Activated naive CD8-positive, alpha-beta T cell (primary cell): ENCODE measurements around the gene TULP4.
"Not testable (repeated sequence)": the region's sequence is repeated elsewhere in the genome, so short reads cannot be mapped to it uniquely, and the experiment has no call there.

ENCODE experiments used
- H3K27ac Mint-ChIP-seq: one replicate; pipeline ENCODE4 v1.8.0; 2021; ENCODE audit warnings: mixed read lengths
- H3K27me3 Mint-ChIP-seq: one replicate; pipeline ENCODE4 v1.8.0; 2021; ENCODE audit warnings: mixed read lengths
- H3K36me3 Mint-ChIP-seq: one replicate; pipeline ENCODE4 v1.8.0; 2021; ENCODE audit warnings: mixed read lengths
- H3K4me1 Mint-ChIP-seq: one replicate; pipeline ENCODE4 v1.8.0; 2021; ENCODE audit warnings: low read depth, mixed read lengths
- H3K4me3 Mint-ChIP-seq: one replicate; pipeline ENCODE4 v1.8.0; 2021; ENCODE audit warnings: mild to moderate bottlenecking, mixed read lengths
- H3K9me3 Mint-ChIP-seq: one replicate; pipeline ENCODE4 v1.8.0; 2021; ENCODE audit warnings: low read depth, mixed read lengths

Gene TULP4

GRCh38 chr6:158328952-158329351 is 16.7 kb downstream of the TULP4 start:
- Mint-ChIP-seq H3K4me1 (peaks cover 33% of the 10 kb centered on the region), H3K27me3 (no peaks in the 10 kb centered on the region)

GRCh38 chr6:158329531-158329930 is 17.3 kb downstream of the TULP4 start:
- no peak overlapping the region for H3K27ac Mint-ChIP-seq
- H3K9me3 Mint-ChIP-seq = no peaks in the 10 kb centered on the region
- peaks cover 29% of the 10 kb centered on the region for H3K4me1 Mint-ChIP-seq
- H3K36me3 Mint-ChIP-seq = peaks cover 21% of the 10 kb centered on the region
- H3K4me3 Mint-ChIP-seq = no peak overlapping the region
- no peaks in the 10 kb centered on the region for H3K27me3 Mint-ChIP-seq

More at GRCh38 chr6:158328952-158329351, 16.7 kb downstream of the TULP4 start:
- H3K9me3 Mint-ChIP-seq = no peaks in the 10 kb centered on the region
- H3K36me3 Mint-ChIP-seq = peaks cover 21% of the 10 kb centered on the region
- no peak overlapping the region for H3K4me3 Mint-ChIP-seq
- no peak overlapping the region for H3K27ac Mint-ChIP-seq

- no peaks in the 10 kb centered on the region for H3K27me3 Mint-ChIP-seq
- H3K4me3 Mint-ChIP-seq = no peak overlapping the region
- H3K9me3 Mint-ChIP-seq = no peaks in the 10 kb centered on the region
- H3K27ac Mint-ChIP-seq = no peak overlapping the region
- H3K4me1 Mint-ChIP-seq = peaks cover 26% of the 10 kb centered on the region
- peaks cover 18% of the 10 kb centered on the region for H3K36me3 Mint-ChIP-seq
Measured at GRCh38 chr6:158330016-158330415, 17.8 kb downstream of the TULP4 start.

- no peak overlapping the region for H3K4me3 Mint-ChIP-seq
- peaks cover 15% of the 10 kb centered on the region for H3K4me1 Mint-ChIP-seq
- no peaks in the 10 kb centered on the region for H3K27me3 Mint-ChIP-seq
- no peak overlapping the region for H3K27ac Mint-ChIP-seq
- H3K36me3 Mint-ChIP-seq = peaks cover 16% of the 10 kb centered on the region
- H3K9me3 Mint-ChIP-seq = no peaks in the 10 kb centered on the region
Measured at GRCh38 chr6:158332237-158332636, 20.0 kb downstream of the TULP4 start.

- no peaks in the 10 kb centered on the region for H3K9me3 Mint-ChIP-seq
- no peak overlapping the region for H3K27ac Mint-ChIP-seq
Measured at GRCh38 chr6:158333094-158333493, 20.8 kb downstream of the TULP4 start.

GRCh38 chr6:158334534-158334933 is 22.3 kb downstream of the TULP4 start:
- no peak overlapping the region for H3K4me3 Mint-ChIP-seq
- H3K27ac Mint-ChIP-seq = no peak overlapping the region
- peaks cover 27% of the 10 kb centered on the region for H3K36me3 Mint-ChIP-seq
- no peaks in the 10 kb centered on the region for H3K9me3 Mint-ChIP-seq
- H3K27me3 Mint-ChIP-seq = no peaks in the 10 kb centered on the region
- peaks cover 3% of the 10 kb centered on the region for H3K4me1 Mint-ChIP-seq

More at GRCh38 chr6:158333094-158333493, 20.8 kb downstream of the TULP4 start:
- no peak overlapping the region for H3K4me3 Mint-ChIP-seq
- peaks cover 9% of the 10 kb centered on the region for H3K4me1 Mint-ChIP-seq
- peaks cover 17% of the 10 kb centered on the region for H3K36me3 Mint-ChIP-seq
- H3K27me3 Mint-ChIP-seq = no peaks in the 10 kb centered on the region

DNA sequence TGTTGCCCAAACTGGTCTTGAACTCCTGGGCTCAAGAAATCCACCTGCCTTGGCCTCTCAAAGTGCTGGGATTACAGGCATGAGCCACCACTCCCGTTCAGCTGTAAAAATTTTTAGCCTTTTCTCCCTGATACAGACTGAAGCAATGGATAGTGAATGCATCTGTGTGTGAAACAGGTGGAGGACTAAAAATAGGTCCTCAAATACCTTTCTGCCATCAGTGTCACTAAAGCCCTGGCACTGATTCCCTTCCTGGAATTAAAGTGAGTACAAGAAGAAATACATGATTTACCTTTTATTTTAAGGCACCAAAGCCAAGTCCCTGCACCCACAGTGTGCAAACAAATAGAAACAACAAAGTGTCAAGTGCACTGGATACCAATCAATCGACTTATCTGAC is 25.1 kb downstream of the TULP4 start:
- Mint-ChIP-seq H3K4me1 (peaks cover 9% of the 10 kb centered on the region), H3K4me3 (no peak overlapping the region), H3K36me3 (peaks cover 28% of the 10 kb centered on the region), H3K9me3 (no peaks in the 10 kb centered on the region), H3K27me3 (no peaks in the 10 kb centered on the region), H3K27ac (no peak overlapping the region)

- Mint-ChIP-seq H3K36me3 (peaks cover 24% of the 10 kb centered on the region), H3K9me3 (no peaks in the 10 kb centered on the region), H3K4me1 (peaks cover 9% of the 10 kb centered on the region), H3K27me3 (no peaks in the 10 kb centered on the region), H3K4me3 (no peak overlapping the region), H3K27ac (no peak overlapping the region)
Measured at GRCh38 chr6:158338311-158339112, 26.2 kb downstream of the TULP4 start.

- H3K27me3 Mint-ChIP-seq, H3K4me3 Mint-ChIP-seq, H3K9me3 Mint-ChIP-seq, H3K4me1 Mint-ChIP-seq, H3K27ac Mint-ChIP-seq: not testable (repeated sequence)
- peaks cover 23% of the 10 kb centered on the region for H3K36me3 Mint-ChIP-seq
Measured at GRCh38 chr6:158339197-158339596, 26.9 kb downstream of the TULP4 start.

GRCh38 chr6:158340252-158340651 is 28.0 kb downstream of the TULP4 start:
- no peak overlapping the region for H3K4me3 Mint-ChIP-seq
- peaks cover 31% of the 10 kb centered on the region for H3K36me3 Mint-ChIP-seq
- H3K9me3 Mint-ChIP-seq = peaks cover 8% of the 10 kb centered on the region
- H3K4me1 Mint-ChIP-seq = peaks cover 9% of the 10 kb centered on the region
- no peaks in the 10 kb centered on the region for H3K27me3 Mint-ChIP-seq
- no peak overlapping the region for H3K27ac Mint-ChIP-seq

GRCh38 chr6:158344534-158344933 is 32.3 kb downstream of the TULP4 start:
- Mint-ChIP-seq H3K27me3 (no peaks in the 10 kb centered on the region), H3K27ac (no peak overlapping the region), H3K4me1 (peaks cover 6% of the 10 kb centered on the region), H3K36me3 (peaks cover 39% of the 10 kb centered on the region), H3K9me3 (peaks cover 8% of the 10 kb centered on the region), H3K4me3 (no peak overlapping the region)

DNA sequence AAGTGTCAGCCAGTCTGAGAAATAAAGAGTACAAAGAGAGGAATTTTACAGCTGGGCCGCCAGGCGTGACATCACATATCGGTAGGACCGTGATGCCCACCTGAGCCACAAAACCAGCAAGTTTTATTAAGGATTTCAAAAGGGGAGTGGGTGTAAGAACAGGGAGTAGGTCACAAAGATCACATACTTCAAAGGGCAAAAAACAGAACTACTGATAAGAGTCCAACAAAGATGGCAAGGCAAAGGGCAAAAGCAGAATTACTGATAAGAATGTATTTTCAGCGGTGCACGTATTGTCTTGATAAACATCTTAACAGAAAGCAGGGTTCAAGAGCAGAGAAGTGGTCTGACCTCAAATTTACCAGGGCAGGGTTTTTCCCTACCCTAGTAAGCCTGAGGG is 33.2 kb downstream of the TULP4 start:
- H3K27me3 Mint-ChIP-seq, H3K4me3 Mint-ChIP-seq, H3K27ac Mint-ChIP-seq, H3K4me1 Mint-ChIP-seq, H3K9me3 Mint-ChIP-seq: not testable (repeated sequence)
- peaks cover 37% of the 10 kb centered on the region for H3K36me3 Mint-ChIP-seq

GRCh38 chr6:158347335-158347734 is 35.1 kb downstream of the TULP4 start:
- Mint-ChIP-seq H3K27me3 (no peaks in the 10 kb centered on the region), H3K4me3 (no peak overlapping the region), H3K27ac (no peak overlapping the region), H3K9me3 (peaks cover 8% of the 10 kb centered on the region), H3K4me1 (no peaks in the 10 kb centered on the region), H3K36me3 (peaks cover 31% of the 10 kb centered on the region)

GRCh38 chr6:158348737-158349504 is 36.7 kb downstream of the TULP4 start:
- not testable (repeated sequence) for H3K9me3 Mint-ChIP-seq, H3K27ac Mint-ChIP-seq, H3K27me3 Mint-ChIP-seq, H3K4me3 Mint-ChIP-seq, H3K4me1 Mint-ChIP-seq
- H3K36me3 Mint-ChIP-seq = peaks cover 31% of the 10 kb centered on the region

- not testable (repeated sequence) for H3K9me3 Mint-ChIP-seq, H3K27me3 Mint-ChIP-seq
Measured at GRCh38 chr6:158349505-158350275, 37.4 kb downstream of the TULP4 start.

More at GRCh38 chr6:158349505-158350275, 37.4 kb downstream of the TULP4 start:
- H3K4me1 Mint-ChIP-seq, H3K4me3 Mint-ChIP-seq, H3K27ac Mint-ChIP-seq: not testable (repeated sequence)
- H3K36me3 Mint-ChIP-seq = peaks cover 24% of the 10 kb centered on the region
